H1 (cell line): ENCODE results near the gene SMYD5.
A peak's percentile ranks its signal among the peaks of the same experiment; 100 is the strongest.

Source experiments
- EP300 ChIP-seq, 2 experiments: IDR thresholded peaks; 1 replicate in 1 of 2; 2 replicates in 1 of 2; pipeline ENCODE4 v1.6.1; 2011 to 2012; ENCODE audit warnings: low read depth in 2 of 2, low read length in 2 of 2, mild to moderate bottlenecking in 2 of 2, borderline replicate concordance in 1 of 2, inconsistent platforms in 1 of 2, moderate library complexity in 1 of 2
- EZH2 ChIP-seq: fragments of 200-600 bp; sonication (generic); IDR thresholded peaks from 2 replicates; pipeline ENCODE4 v1.7.1; 2012; ENCODE audit warnings: low read depth, mild to moderate bottlenecking, moderate library complexity, low read length, inconsistent platforms; ENCODE audit not compliant: severe bottlenecking
- GTF2F1 ChIP-seq: IDR thresholded peaks from 2 replicates; pipeline ENCODE4 v1.6.1; 2012; ENCODE audit warnings: low read depth, low read length, improper control_type of control experiment, borderline replicate concordance
- JUND ChIP-seq: IDR thresholded peaks from 2 replicates; pipeline ENCODE4 v1.6.1; 2011; ENCODE audit warnings: mild to moderate bottlenecking, improper control_type of control experiment, low read length
- MAFK ChIP-seq: IDR thresholded peaks from 2 replicates; pipeline ENCODE4 v1.6.1; 2012; ENCODE audit warnings: low read depth, mild to moderate bottlenecking, improper control_type of control experiment, low read length
- PHF8 ChIP-seq: fragments of 200-600 bp; sonication (generic); conservative IDR thresholded peaks from 2 replicates; pipeline ENCODE4 v1.7.1; 2012; ENCODE audit warnings: low read depth, mild to moderate bottlenecking, inconsistent platforms, low read length, moderate library complexity
- POLR2A ChIP-seq, 2 experiments: IDR thresholded peaks; 1 replicate in 1 of 2; 2 replicates in 1 of 2; pipeline ENCODE4 v1.6.1; 2011; ENCODE audit warnings: low read depth in 2 of 2, low read length in 2 of 2, mild to moderate bottlenecking in 2 of 2; ENCODE audit errors: control extremely low read depth in 1 of 2
- SP4 ChIP-seq: IDR thresholded peaks from 2 replicates; pipeline ENCODE4 v1.6.1; 2012; ENCODE audit warnings: low read length, inconsistent platforms
- TAF1 ChIP-seq: IDR thresholded peaks from 2 replicates; pipeline ENCODE4 v1.6.1; 2011; ENCODE audit warnings: mild to moderate bottlenecking, low read depth, low read length
- TEAD4 ChIP-seq: IDR thresholded peaks from 2 replicates; pipeline ENCODE4 v1.6.1; 2012; ENCODE audit warnings: low read depth, low read length, inconsistent platforms, mixed read lengths
- TF ChIP-seq, protein P1 (sequence below), 3 experiments: IDR thresholded peaks; 1 replicate in 2 of 3; 2 replicates in 1 of 3; pipeline versions ENCODE4 v1.5.1 to v1.6.1; 2011; ENCODE audit warnings: low read length in 3 of 3, mild to moderate bottlenecking in 3 of 3, inconsistent platforms in 2 of 3, low read depth in 1 of 3, moderate library complexity in 1 of 3; ENCODE audit not compliant: insufficient read depth in 1 of 3; ENCODE audit errors: control extremely low read depth in 1 of 3
- TF ChIP-seq, protein P2 (sequence below): IDR thresholded peaks from 2 replicates; pipeline ENCODE4 v1.6.1; 2011; ENCODE audit warnings: low read depth, mild to moderate bottlenecking, low read length; ENCODE audit not compliant: insufficient read depth

DNA sequence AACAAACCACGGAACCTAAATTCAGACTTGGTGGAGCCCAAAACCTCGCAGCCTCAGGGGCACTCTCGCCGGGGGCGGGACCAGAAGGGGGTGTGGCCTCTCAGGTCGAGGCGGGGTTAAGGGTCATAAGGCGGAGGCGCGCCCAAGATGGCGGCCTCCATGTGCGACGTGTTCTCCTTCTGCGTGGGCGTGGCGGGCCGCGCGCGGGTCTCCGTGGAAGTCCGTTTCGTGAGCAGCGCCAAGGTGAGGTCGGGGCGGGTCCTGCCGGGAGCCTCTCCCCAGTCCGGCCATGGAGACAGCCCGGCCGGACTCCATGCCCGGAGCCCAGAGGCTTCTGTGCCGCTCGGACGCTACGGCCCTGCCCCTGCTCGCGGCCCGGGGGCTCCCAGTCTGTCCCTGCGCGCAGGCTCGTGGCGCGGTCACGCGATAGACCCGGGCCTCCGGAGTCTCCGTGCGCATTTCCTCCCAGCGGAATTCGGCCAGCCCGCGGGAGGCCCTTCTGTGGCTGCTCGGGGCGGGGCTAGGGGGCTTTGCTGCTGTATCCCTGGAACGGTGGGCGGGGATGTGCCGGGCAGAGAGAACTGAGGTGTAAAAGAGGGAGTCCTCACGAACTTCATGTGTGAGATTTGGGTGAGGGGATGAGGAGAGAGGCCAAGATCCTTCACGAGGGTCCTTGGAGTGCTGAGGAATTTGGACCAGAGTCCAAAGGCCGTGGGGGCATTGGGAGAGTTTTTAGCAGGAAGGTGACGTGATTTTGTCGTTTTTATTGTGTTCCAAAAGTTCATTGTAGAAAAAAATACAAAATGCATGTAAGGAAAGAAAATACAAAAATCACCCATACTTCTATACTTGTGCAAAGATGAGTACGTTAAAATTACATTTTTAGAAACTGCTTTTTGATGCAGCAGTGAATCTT, at the start of gene SMYD5:
- TF ChIP-seq, protein P1, sequence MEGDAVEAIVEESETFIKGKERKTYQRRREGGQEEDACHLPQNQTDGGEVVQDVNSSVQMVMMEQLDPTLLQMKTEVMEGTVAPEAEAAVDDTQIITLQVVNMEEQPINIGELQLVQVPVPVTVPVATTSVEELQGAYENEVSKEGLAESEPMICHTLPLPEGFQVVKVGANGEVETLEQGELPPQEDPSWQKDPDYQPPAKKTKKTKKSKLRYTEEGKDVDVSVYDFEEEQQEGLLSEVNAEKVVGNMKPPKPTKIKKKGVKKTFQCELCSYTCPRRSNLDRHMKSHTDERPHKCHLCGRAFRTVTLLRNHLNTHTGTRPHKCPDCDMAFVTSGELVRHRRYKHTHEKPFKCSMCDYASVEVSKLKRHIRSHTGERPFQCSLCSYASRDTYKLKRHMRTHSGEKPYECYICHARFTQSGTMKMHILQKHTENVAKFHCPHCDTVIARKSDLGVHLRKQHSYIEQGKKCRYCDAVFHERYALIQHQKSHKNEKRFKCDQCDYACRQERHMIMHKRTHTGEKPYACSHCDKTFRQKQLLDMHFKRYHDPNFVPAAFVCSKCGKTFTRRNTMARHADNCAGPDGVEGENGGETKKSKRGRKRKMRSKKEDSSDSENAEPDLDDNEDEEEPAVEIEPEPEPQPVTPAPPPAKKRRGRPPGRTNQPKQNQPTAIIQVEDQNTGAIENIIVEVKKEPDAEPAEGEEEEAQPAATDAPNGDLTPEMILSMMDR (IDR thresholded peaks at IDR 0.05; ENCODE audit: control extremely low read depth in 1 of 3, insufficient read depth in 1 of 3, low read depth in 1 of 3, low read length in 3 of 3) = 0 out of 4 replicates have a peak, but pooled peaks of 1 of the 3 experiments have one; percentile 7
- TF ChIP-seq JUND = no peak
- TF ChIP-seq PHF8 = peak; percentile 100
- TF ChIP-seq TEAD4 = no peak
- no peak for TF ChIP-seq MAFK
- TF ChIP-seq SP4 = no peak; the same call in 1 of the 2 replicates
- no peak for TF ChIP-seq EP300 (IDR thresholded peaks at IDR 0.05; ENCODE audit: borderline replicate concordance in 1 of 2, low read depth in 2 of 2, low read length in 2 of 2)
- TF ChIP-seq TAF1 = peak; percentile 86
- TF ChIP-seq POLR2A (IDR thresholded peaks at IDR 0.05; ENCODE audit: control extremely low read depth in 1 of 2, low read depth in 2 of 2, low read length in 2 of 2) = peak; percentile 83 to 97
- TF ChIP-seq, protein P2, sequence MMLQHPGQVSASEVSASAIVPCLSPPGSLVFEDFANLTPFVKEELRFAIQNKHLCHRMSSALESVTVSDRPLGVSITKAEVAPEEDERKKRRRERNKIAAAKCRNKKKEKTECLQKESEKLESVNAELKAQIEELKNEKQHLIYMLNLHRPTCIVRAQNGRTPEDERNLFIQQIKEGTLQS = no peak
- TF ChIP-seq GTF2F1 = no peak
- TF ChIP-seq EZH2 = no peak
